H1 (cell line): Measurements from ENCODE around the gene FOXP2. TPM values are rescaled to one million over a fixed set of nuclear protein-coding genes. Genes with fewer than 3 reads are reported as not detected.

Source experiments
- CBX5 ChIP-seq: fragments of 300-800, 300-1000 bp; sonication (generic); IDR thresholded peaks from 2 replicates; pipeline ENCODE4 v1.7.1; 2016; ENCODE audit warnings: antibody characterized with exemption, low read length, low read depth
- CHD1 ChIP-seq: IDR thresholded peaks from 2 replicates; pipeline ENCODE4 v1.6.1; 2012; ENCODE audit warnings: low read depth, low read length, improper control_type of control experiment
- CHD7 ChIP-seq: fragments of 300-600 bp; sonication (generic); IDR thresholded peaks from 2 replicates; pipeline ENCODE4 v1.7.1; 2012; ENCODE audit warnings: low read length, moderate library complexity, mild to moderate bottlenecking, inconsistent platforms; ENCODE audit not compliant: insufficient replicate concordance
- EP300 ChIP-seq, 2 experiments: IDR thresholded peaks; 1 replicate in 1 of 2; 2 replicates in 1 of 2; pipeline ENCODE4 v1.6.1; 2011 to 2012; ENCODE audit warnings: low read depth in 2 of 2, low read length in 2 of 2, mild to moderate bottlenecking in 2 of 2, borderline replicate concordance in 1 of 2, inconsistent platforms in 1 of 2, moderate library complexity in 1 of 2
- KDM4A ChIP-seq: IDR thresholded peaks from one replicate; pipeline ENCODE4 v1.7.1; 2012; ENCODE audit warnings: low read depth, mild to moderate bottlenecking, moderate library complexity, low read length, inconsistent platforms; ENCODE audit not compliant: severe bottlenecking
- KDM5A ChIP-seq: fragments of 200-600 bp; IDR thresholded peaks from 2 replicates; pipeline ENCODE4 v1.7.1; 2012; ENCODE audit warnings: mild to moderate bottlenecking, low read length, inconsistent platforms, mixed read lengths
- RNF2 ChIP-seq: fragments of 200-900, 300-1000 bp; sonication (generic); IDR thresholded peaks from 2 replicates; pipeline ENCODE4 v1.7.1; 2016; ENCODE audit warnings: borderline replicate concordance, low read depth, mild to moderate bottlenecking, antibody characterized with exemption, low read length; ENCODE audit not compliant: poor library complexity, severe bottlenecking; ENCODE audit errors: missing control alignments
- SIN3A ChIP-seq, 2 experiments: IDR thresholded peaks in 1 of 2; conservative IDR thresholded peaks in 1 of 2; 2 replicates each; pipeline ENCODE4 v1.6.1; 2011 to 2012; ENCODE audit warnings: low read length in 2 of 2, improper control_type of control experiment in 1 of 2, low read depth in 1 of 2, mild to moderate bottlenecking in 1 of 2
- SIRT6 ChIP-seq: IDR thresholded peaks from one replicate; pipeline ENCODE4 v1.7.1; 2012; ENCODE audit warnings: low read length, inconsistent platforms
- SRF ChIP-seq: IDR thresholded peaks from 2 replicates; pipeline ENCODE4 v1.6.1; 2011; ENCODE audit warnings: mild to moderate bottlenecking, low read depth, low read length, moderate library complexity
- TEAD4 ChIP-seq: IDR thresholded peaks from 2 replicates; pipeline ENCODE4 v1.6.1; 2012; ENCODE audit warnings: low read depth, low read length, inconsistent platforms, mixed read lengths
- polyA plus RNA-seq, 7 experiments: library from polyadenylated mRNA; depleted of rRNA in 3 of 7; stranded (reverse) in 5 of 7; unstranded in 2 of 7; fragments of >200 nt in 5 of 7; fragments of 200-250 nt in 2 of 7; gene quantifications; 1 replicate in 5 of 7; 2 replicates in 1 of 7; 4 replicates in 1 of 7; pipeline versions ENCODE4 v1.2.1 to v1.2.3, GENCODE V29; 2011 to 2013; ENCODE audit warnings: missing spikeins in 2 of 7, mixed read lengths in 2 of 7
- total RNA-seq: library from RNA; stranded (reverse); fragmentation: NEBNext Ultra II Directional; extraction: Animal tissue kit (Norgen Biotek cat#: 25700); gene quantifications from 2 replicates; pipeline ENCODE4 v1.2.1, GENCODE V29; 2021

FOXP2 gene
- total and polyA plus RNA-seq, 2 of the 8 experiments (the other 6 are each of a cell fraction or from before 2014, with no cell fraction given): 0.09 to 0.43 TPM

- no peak for TF ChIP-seq CHD7
- no peak for TF ChIP-seq EP300 (IDR thresholded peaks at IDR 0.05; ENCODE audit: borderline replicate concordance in 1 of 2, low read depth in 2 of 2, low read length in 2 of 2)
- TF ChIP-seq SIRT6: no peak
- TF ChIP-seq KDM4A: no peak
- TF ChIP-seq TEAD4: no peak
- no peak for TF ChIP-seq CHD1
- TF ChIP-seq SRF: no peak
- TF ChIP-seq KDM5A: no peak
- no peak for TF ChIP-seq RNF2
- no peak for TF ChIP-seq CBX5
- no peak for TF ChIP-seq SIN3A (conservative IDR thresholded peaks at IDR 0.05 in 1 of 2, IDR thresholded peaks at IDR 0.05 in 1 of 2; ENCODE audit: low read depth in 1 of 2, low read length in 2 of 2)
These were observed 274.8 kb downstream of the FOXP2 start (continued) for GRCh38 chr7:114689406-114689805.
